Endothelial cell of umbilical vein (primary cell): Measurements from ENCODE around the gene COL4A2. TPM values are rescaled to one million over a fixed set of nuclear protein-coding genes. Genes with fewer than 3 reads are reported as not detected.
"Not testable (repeated sequence)": the region's sequence is repeated elsewhere in the genome, so short reads cannot be mapped to it uniquely, and the experiment has no call there.

Experiments used
- BruUV-seq: library from RNA; stranded (reverse); fragments of 400-500 nt; replicated peaks from 2 replicates; lab custom pipeline; 2021; lab: Mats Ljungman, UMichigan
- CTCF ChIA-PET: fragments of 300-600, 350-600 bp; sonication (Branson Sonifier 250); formaldehyde crosslinking; loops from one replicate; lab custom pipeline; 2021; ENCODE audit warnings: antibody characterized with exemption, inconsistent platforms; lab: Charles Lee
- POLR2A ChIA-PET: fragments of 300-600, 350-600 bp; sonication (Branson Sonifier 250); formaldehyde crosslinking; loops from one replicate; lab custom pipeline; 2021; ENCODE audit warnings: antibody characterized with exemption, inconsistent platforms; lab: Charles Lee
- DNase-seq: peaks from one replicate; pipeline ENCODE4 v3.0.0-alpha.2; 2011; ENCODE audit warnings: low read depth, low spot score
- FAIRE-seq: peaks from 2 replicates; lab custom pipeline; 2011; peaks lifted over from hg19 to GRCh38; lab: Jason Lieb, UNC
- H2AFZ ChIP-seq: 2 replicates; pipeline ENCODE4 v1.6.0; 2012; ENCODE audit warnings: low read depth, low read length, control low read depth, inconsistent platforms
- H3K27ac ChIP-seq: 2 replicates; pipeline ENCODE4 v1.5.1; 2011; ENCODE audit warnings: low read depth, mild to moderate bottlenecking, control low read depth, low read length, moderate library complexity; ENCODE audit not compliant: insufficient read depth
- H3K27me3 ChIP-seq, 2 experiments: 2 replicates each; pipeline versions ENCODE4 v1.6.0 to v1.6.1; 2011; ENCODE audit warnings: low read length in 2 of 2, mixed read lengths in 1 of 2; ENCODE audit not compliant: control insufficient read depth in 2 of 2, insufficient read depth in 2 of 2
- H3K36me3 ChIP-seq, 2 experiments: 2 replicates in 1 of 2; 3 replicates in 1 of 2; pipeline ENCODE4 v1.5.1; 2011; ENCODE audit warnings: low read length in 2 of 2, mild to moderate bottlenecking in 1 of 2, moderate library complexity in 1 of 2; ENCODE audit not compliant: control insufficient read depth in 2 of 2, insufficient read depth in 2 of 2; ENCODE audit errors: extremely low read depth in 1 of 2
- H3K4me1 ChIP-seq: 3 replicates; pipeline ENCODE4 v1.5.1; 2011; ENCODE audit warnings: mild to moderate bottlenecking, low read length; ENCODE audit not compliant: control insufficient read depth, insufficient read depth; ENCODE audit errors: extremely low read depth
- H3K4me2 ChIP-seq: 2 replicates; pipeline ENCODE4 v1.6.1; 2011; ENCODE audit warnings: low read length, control low read depth, mixed read lengths; ENCODE audit not compliant: insufficient read depth
- H3K4me3 ChIP-seq, 3 experiments: fragments of 200-600 bp in 1 of 3; sonication (generic), shearing (Covaris generic) in 1 of 3; replicated peaks in 1 of 3; 2 replicates each; pipeline ENCODE4 v1.5.1; 2011 to 2016; ENCODE audit warnings: control low read depth in 3 of 3, low read length in 3 of 3, mild to moderate bottlenecking in 2 of 3, inconsistent platforms in 1 of 3, low read depth in 1 of 3, moderate library complexity in 1 of 3; ENCODE audit not compliant: insufficient read depth in 1 of 3
- H3K79me2 ChIP-seq: 2 replicates; pipeline ENCODE4 v1.6.0; 2012; ENCODE audit warnings: low read length, inconsistent platforms; ENCODE audit not compliant: control insufficient read depth, insufficient read depth
- H3K9ac ChIP-seq: replicated peaks from 2 replicates; pipeline ENCODE3; 2011; ENCODE audit warnings: low read length, control low read depth; ENCODE audit not compliant: insufficient read depth; ENCODE audit errors: extremely low read depth
- H3K9me1 ChIP-seq: replicated peaks from 3 replicates; pipeline ENCODE4 v1.6.0; 2011; ENCODE audit warnings: mild to moderate bottlenecking, low read length; ENCODE audit not compliant: control insufficient read depth, insufficient read depth; ENCODE audit errors: extremely low read depth
- H3K9me3 ChIP-seq: replicated peaks from 2 replicates; pipeline ENCODE4 v1.5.1; 2012; ENCODE audit warnings: low read length, inconsistent platforms; ENCODE audit not compliant: control insufficient read depth, insufficient read depth
- H4K20me1 ChIP-seq: replicated peaks from 2 replicates; pipeline ENCODE3; 2011; ENCODE audit warnings: mild to moderate bottlenecking, low read length; ENCODE audit not compliant: control insufficient read depth, insufficient read depth; ENCODE audit errors: extremely low read depth
- CTCF ChIP-seq, 2 donors: IDR thresholded peaks; 1 replicate in 1 of 2; 2 replicates in 1 of 2; pipeline ENCODE4 v1.5.1; 2011; ENCODE audit warnings: low read length in 2 of 2, mild to moderate bottlenecking in 2 of 2, moderate library complexity in 2 of 2, control low read depth in 1 of 2, inconsistent platforms in 1 of 2, low read depth in 1 of 2; ENCODE audit not compliant: insufficient read depth in 1 of 2; ENCODE audit errors: extremely low read depth in 1 of 2
- EZH2 ChIP-seq: IDR thresholded peaks from 2 replicates; pipeline ENCODE4 v1.6.1; 2012; ENCODE audit warnings: borderline replicate concordance, low read depth, mild to moderate bottlenecking, moderate library complexity, low read length, inconsistent platforms; ENCODE audit not compliant: severe bottlenecking
- FOS ChIP-seq: IDR thresholded peaks from 2 replicates; pipeline ENCODE4 v1.6.1; 2011; ENCODE audit warnings: mild to moderate bottlenecking, low read length, moderate library complexity, borderline replicate concordance; ENCODE audit not compliant: insufficient read depth
- GATA2 ChIP-seq: IDR thresholded peaks from 2 replicates; pipeline ENCODE4 v1.7.0; 2011; ENCODE audit warnings: low read depth, mild to moderate bottlenecking, moderate library complexity, mixed read lengths, low read length; ENCODE audit not compliant: insufficient read length, insufficient read depth
- JUN ChIP-seq: IDR thresholded peaks from 2 replicates; pipeline ENCODE4 v1.6.1; 2011; ENCODE audit warnings: borderline replicate concordance, low read depth; ENCODE audit not compliant: insufficient read length, insufficient read depth
- MAX ChIP-seq: IDR thresholded peaks from 2 replicates; pipeline ENCODE4 v1.6.1; 2011; ENCODE audit not compliant: insufficient read depth, insufficient read length
- MYC ChIP-seq: IDR thresholded peaks from one replicate; pipeline ENCODE4 v1.6.1; 2011; ENCODE audit warnings: mild to moderate bottlenecking, low read depth, low read length
- POLR2A ChIP-seq: IDR thresholded peaks from 2 replicates; pipeline ENCODE4 v1.6.1; 2012; ENCODE audit warnings: low read depth, mild to moderate bottlenecking, control low read depth, low read length
- POLR2AphosphoS5 ChIP-seq: IDR thresholded peaks from 2 replicates; pipeline ENCODE4 v1.6.1; 2012; ENCODE audit warnings: low read depth, mild to moderate bottlenecking, control low read depth, low read length, moderate library complexity; ENCODE audit not compliant: insufficient read depth
- dilution Hi-C: fragments of 300-500 bp; cut with MboI; formaldehyde crosslinking; loops from one replicate; pipeline ENCODE4 v1.15.0; 2019; ENCODE audit warnings: low sequenced_read_pairs; ENCODE audit not compliant: extremely low pct_ligation_motif_present
- intact Hi-C: fragments of 100-400 bp; cut with micrococcal nuclease; formaldehyde crosslinking; loops from one replicate; pipeline ENCODE4 v1.10.0; 2022
- polyA plus RNA-seq, 4 experiments: library from polyadenylated mRNA; depleted of rRNA in 3 of 4; stranded (reverse) in 3 of 4; unstranded in 1 of 4; fragments of >200 nt; gene quantifications; 2 replicates each; pipeline versions ENCODE4 v1.2.1 to v1.2.3, GENCODE V29; 2011 to 2012; ENCODE audit warnings: missing spikeins in 1 of 4
- total RNA-seq: library from RNA; stranded (reverse); gene quantifications from 2 replicates; pipeline ENCODE4 v1.2.3, GENCODE V29; 2021

Gene COL4A2
- total and polyA plus RNA-seq, 2 donors (not counting 3 experiments of a cell fraction or from before 2014, with no cell fraction given), result 792 to 940 TPM

GRCh38 chr13:110394371-110394841 is 87.3 kb downstream of the COL4A2 start:
- Histone ChIP-seq H3K36me3 (peaks cover 4 to 5% of the 10 kb centered on the region in 2 experiments), H3K9me1 (no peaks in the 10 kb centered on the region), H3K4me3 (no peak overlapping the region), H3K27ac (no peak overlapping the region), H2AFZ (no peak overlapping the region), H3K4me1 (peaks cover 24% of the 10 kb centered on the region), H3K9ac (no peak overlapping the region), H3K9me3 (no peaks in the 10 kb centered on the region), H3K4me2 (no peak overlapping the region), H3K27me3 (no peaks in the 10 kb centered on the region), H3K79me2 (peaks cover 7% of the 10 kb centered on the region), H4K20me1 (no peaks in the 10 kb centered on the region)
- FAIRE-seq (no peak), DNase-seq (no peak)
- TF ChIP-seq JUN (no peak), GATA2 (no peak), POLR2A (no peak), POLR2AphosphoS5 (no peak), MYC (no peak), FOS (no peak), CTCF (IDR thresholded peaks at IDR 0.05; ENCODE audit: extremely low read depth in 1 of 2, insufficient read depth in 1 of 2, low read depth in 1 of 2, low read length in 2 of 2) (no peak), EZH2 (no peak), MAX (no peak)
- BruUV-seq, result no TSS peak
- POLR2A ChIA-PET, result no interaction called here
- CTCF ChIA-PET, result no interaction called here
- intact Hi-C loops (no loop called here), dilution Hi-C loops (no loop called here)

- H3K4me2 ChIP-seq, H3K4me3 ChIP-seq, H3K9ac ChIP-seq, dilution Hi-C loops, H3K9me3 ChIP-seq, H4K20me1 ChIP-seq, POLR2A ChIA-PET, CTCF ChIA-PET, intact Hi-C loops, H3K79me2 ChIP-seq, DNase-seq, H3K36me3 ChIP-seq, FAIRE-seq, H3K27me3 ChIP-seq, BruUV-seq, H2AFZ ChIP-seq, H3K27ac ChIP-seq, H3K9me1 ChIP-seq: not testable (repeated sequence)
- peaks cover 18% of the 10 kb centered on the region for H3K4me1 ChIP-seq
Observed at GRCh38 chr13:110395616-110396015, 88.5 kb downstream of the COL4A2 start.
